HG02759 (cell line): ENCODE results near the gene LSG1.

Experiments used
- ATAC-seq: cut with Tn5 transposase; IDR thresholded peaks from one replicate; pipeline ENCODE4 v1.9.1; 2021; ENCODE audit warnings: mild to moderate bottlenecking, moderate library complexity; ENCODE audit not compliant: unreplicated experiment

The LSG1 gene

GRCh38 chr3:194671900-194672808 is at the start of gene LSG1:
Gene LSG1, minus strand, starts transcription at chr3:194672191. Its CDS starts 29 bp downstream, at chr3:194672162.
- peak; percentile 92 for ATAC-seq

DNA sequence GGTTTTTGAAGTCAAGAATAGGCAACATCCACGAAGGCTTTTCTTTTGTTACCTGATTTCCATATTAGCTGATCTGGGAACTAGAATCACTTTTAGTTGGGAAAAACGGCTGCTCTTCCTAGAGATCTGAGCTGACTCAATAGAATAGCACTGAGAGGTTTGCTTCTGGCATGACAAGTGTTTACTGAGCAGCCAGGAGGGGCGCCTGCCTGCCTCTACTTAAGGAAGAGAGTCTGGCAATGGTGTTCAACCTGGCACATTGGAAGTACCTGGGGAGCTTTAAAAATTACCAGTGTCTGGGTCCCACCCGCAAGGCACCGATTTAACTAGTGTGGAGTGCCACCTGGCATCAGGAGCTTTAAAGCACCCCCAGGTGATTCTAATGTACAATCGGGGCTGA is 48.1 kb upstream of the LSG1 start:
- no peak for ATAC-seq

DNA sequence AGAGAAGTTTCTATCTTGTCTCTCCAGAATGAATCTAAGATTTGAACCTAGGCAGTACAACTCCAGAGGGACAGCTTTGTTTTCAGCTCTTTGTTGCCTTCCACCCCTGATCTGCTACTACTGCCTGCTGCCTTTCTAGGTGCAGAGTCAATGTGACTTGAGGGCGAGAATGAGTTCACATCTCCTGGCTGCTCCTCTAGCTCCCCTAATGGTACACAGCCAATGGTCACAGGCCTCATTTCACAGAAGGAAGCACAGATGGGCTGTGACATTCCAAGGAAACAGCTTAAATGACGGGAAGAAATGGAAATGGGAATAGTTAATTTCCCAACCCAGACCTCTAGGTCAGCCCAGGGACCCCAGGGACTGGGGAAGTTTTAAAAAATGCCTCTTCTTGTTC is 46.1 kb upstream of the LSG1 start:
- no peak for ATAC-seq

DNA sequence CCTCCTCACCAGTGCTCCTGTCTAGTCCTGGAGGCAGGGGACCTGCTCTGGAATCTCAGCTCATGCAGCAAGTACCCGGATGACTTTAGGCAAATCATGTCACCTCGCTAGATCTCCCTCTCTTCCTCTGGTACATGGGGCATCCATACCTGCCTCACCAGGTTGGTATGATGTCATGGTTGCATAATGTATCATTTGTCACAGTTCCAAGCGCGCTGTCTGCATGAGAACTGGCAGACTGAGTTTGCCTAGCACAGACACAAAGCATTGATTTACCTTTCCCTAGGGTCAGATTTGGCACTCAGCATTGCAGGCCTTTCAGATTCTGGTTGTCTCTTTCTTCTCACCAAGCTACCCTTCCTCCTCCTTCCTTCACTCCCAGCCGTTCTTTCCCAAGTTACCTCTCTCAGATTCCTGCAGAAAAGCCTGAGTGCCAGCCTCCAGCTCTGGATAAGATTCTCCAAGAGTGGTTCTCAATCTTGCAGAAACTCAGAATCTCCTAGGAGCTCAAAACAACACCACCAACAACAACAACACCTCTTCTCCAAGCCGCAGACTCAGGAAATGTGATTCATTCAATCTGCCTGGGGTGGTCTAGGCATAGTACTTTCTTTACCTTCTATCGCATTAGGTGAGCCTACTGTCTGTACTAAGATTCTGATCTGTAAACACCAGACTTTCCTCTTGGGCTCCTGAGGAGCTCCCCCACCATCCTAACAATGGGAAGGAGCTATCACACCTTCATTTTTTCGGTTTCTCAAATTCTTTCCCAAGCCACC is 43.2 kb upstream of the LSG1 start:
- ATAC-seq, result no peak

- ATAC-seq, result no peak
These were observed 42.6 kb upstream of the LSG1 start for GRCh38 chr3:194714564-194714963.

DNA sequence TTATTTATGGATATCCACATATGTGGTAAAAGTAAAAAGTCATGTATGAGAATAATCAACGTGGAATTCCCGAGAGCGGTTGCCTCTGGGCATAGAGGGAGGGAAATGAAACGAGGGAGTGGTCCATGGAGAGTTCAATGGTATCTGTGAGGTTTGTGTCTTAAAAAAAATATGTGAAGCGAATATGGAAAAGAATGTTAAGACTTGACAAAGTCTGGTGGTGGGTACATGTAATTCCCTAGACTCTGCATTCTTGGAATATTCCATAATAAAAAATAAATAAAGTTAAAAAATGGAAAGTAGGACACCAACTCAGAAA is 42.1 kb upstream of the LSG1 start:
- no peak for ATAC-seq

DNA sequence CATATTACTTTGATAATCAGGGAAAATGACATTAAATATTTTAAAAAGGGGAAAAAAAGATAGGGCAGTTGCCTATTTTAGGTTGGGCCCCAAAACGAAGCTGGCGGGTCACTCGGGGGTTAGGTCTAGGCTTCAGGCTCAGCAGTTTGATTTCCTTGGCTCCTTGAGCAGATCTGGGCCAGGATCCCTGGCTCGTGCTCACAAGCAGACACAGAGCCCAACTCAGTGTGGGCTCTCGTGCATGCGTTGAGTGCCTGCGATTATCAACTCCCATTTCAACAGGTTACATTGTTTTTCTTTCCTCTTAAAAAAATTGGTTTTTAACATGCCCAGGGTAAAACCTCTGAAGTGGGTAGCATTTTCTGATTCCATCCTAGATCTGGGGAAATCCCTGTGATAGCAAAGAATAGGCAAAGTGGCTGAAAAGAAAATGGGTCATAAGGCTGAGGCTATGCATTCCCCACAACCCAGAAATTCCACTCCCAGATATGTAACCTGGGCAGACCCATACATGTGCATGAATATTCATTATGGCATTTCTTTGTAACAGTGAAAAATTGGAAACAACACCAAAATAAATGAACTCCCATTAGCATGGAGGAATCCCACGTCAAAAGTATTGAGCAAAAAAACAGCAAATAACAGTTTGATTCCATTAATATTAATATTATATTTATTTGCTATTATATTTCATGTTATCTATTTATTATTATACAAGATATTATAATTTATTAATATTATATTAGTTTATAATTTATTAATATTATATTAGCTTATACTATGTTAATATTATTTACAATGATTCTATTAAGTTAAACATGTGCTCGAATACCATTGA is 41.5 kb upstream of the LSG1 start:
- no peak for ATAC-seq

DNA sequence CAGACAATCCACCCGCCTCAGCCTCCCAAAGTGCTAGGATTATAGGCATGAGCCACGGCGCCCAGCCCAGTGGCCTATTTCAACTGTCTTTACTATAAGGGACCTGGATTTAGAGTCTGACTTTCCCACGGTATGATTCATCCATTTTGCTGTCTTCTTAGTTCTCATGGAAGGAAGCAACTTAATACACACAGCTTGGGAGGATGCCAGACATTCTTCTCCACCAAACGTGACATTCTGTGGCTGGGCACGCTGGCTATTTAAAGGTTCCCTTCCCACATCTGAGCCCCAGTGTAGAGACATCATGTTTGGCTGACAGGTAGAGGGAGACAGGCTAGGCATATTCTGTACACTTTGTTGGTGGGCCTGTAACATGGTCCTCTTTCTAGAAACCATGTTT is 39.9 kb upstream of the LSG1 start:
- no peak for ATAC-seq

DNA sequence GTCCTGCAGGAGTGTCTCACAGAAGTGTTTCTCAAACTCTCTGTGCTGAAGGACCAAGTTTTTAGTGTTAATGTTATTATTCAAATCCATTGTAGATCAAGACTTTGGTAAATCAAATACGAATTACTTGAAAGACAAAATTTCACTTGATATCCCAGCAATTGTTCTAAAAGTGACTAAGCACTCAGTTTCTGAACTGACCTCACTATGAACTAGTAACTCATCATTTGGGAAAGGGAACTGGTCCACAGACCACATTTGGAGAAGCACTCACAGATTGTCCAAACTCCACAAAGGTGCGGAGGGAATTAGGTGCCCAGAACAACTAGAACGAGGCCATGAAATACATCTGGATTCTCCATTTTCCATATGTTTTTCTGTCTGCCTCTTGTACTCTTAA is 39.3 kb upstream of the LSG1 start:
- no peak for ATAC-seq

GRCh38 chr3:194707147-194707540 is 35.2 kb upstream of the LSG1 start:
- ATAC-seq, result no peak

DNA sequence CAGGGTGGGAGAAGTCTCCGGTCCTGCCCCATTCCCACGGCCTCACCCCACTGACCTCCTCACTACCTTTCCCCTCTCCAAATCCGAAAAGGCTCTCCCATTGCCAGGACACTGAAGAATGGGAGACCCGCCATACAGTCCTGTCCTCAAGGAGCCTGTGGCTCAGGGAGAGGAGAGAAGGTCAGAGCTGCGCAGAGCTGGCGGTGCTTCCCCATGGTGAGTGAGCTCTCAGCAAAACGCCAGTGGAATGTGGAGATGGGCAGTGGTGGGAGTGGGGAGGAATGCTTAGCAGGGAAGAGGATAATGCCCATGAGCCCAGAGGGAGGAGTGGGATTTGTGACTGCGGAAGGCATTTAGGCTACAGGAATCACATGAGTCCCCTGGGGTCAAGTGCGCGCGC is 33.8 kb upstream of the LSG1 start:
- no peak for ATAC-seq

DNA sequence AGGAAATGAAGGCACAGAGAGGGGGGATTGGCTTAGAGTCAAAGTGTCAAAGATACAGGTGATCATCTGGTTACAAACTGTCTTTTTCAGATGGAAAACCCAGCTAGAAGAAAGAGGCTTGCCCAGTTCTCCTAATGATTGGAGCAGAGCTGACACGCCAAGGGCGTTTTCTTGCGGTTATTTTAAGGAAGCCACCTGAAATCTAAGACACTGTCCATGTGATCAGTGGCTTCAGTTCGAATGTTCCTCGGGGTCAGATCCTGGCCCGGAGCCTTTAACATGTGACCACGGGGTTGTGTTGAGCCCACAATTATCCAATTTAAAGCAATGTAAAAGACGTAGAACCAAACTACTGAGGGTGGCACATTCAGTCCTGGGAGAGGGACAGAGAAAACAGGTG is 33.2 kb upstream of the LSG1 start:
- no peak for ATAC-seq

DNA sequence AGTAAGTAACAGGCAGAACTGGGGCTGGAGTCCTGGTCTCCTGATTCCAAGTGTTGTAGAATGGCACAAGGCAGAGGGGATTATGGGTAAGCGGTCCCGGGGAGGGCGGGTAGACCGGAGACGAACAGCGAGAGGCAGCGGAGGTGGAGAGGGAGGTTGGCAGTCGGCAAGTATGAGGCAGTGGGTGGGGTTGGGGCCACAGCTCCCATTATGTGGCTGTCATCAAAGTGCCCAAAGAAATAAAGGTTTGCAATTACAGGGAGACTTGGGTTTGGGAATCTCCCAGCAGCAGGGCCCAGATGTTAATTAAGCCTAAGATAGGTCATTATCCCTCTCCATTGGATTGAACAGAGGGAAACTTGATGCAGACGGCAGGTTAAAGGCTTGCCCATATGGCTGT is 30.6 kb upstream of the LSG1 start:
- no peak for ATAC-seq

- ATAC-seq, result no peak
These were observed 24.7 kb upstream of the LSG1 start for GRCh38 chr3:194696702-194697101.

- peak; percentile 74 for ATAC-seq
These were observed 19.7 kb upstream of the LSG1 start for GRCh38 chr3:194691481-194692283.

- no peak for ATAC-seq
These were observed 18.7 kb upstream of the LSG1 start for GRCh38 chr3:194690501-194691372.

GRCh38 chr3:194689493-194689944 is 17.5 kb upstream of the LSG1 start:
- no peak for ATAC-seq

- ATAC-seq, result no peak
These were observed 17.0 kb upstream of the LSG1 start for GRCh38 chr3:194688946-194689345.

GRCh38 chr3:194688200-194688740 is 16.3 kb upstream of the LSG1 start:
- peak; percentile 31 for ATAC-seq
